ENCODE measurements around the gene BHLHE41.

- no peak for TF ChIP-seq CTCF (IDR thresholded peaks at IDR 0.05)
- TF ChIP-seq ZFX (IDR thresholded peaks at IDR 0.05; ENCODE audit: borderline replicate concordance) = no peak
These were observed 33.9 kb downstream of the BHLHE41 start for GRCh38 chr12:26090836-26091510.
